ENCODE data around the gene AMN1.
"Not testable (repeated sequence)": the region's sequence is repeated elsewhere in the genome, so short reads cannot be mapped to it uniquely, and the experiment has no call there.

AMN1 gene

DNA sequence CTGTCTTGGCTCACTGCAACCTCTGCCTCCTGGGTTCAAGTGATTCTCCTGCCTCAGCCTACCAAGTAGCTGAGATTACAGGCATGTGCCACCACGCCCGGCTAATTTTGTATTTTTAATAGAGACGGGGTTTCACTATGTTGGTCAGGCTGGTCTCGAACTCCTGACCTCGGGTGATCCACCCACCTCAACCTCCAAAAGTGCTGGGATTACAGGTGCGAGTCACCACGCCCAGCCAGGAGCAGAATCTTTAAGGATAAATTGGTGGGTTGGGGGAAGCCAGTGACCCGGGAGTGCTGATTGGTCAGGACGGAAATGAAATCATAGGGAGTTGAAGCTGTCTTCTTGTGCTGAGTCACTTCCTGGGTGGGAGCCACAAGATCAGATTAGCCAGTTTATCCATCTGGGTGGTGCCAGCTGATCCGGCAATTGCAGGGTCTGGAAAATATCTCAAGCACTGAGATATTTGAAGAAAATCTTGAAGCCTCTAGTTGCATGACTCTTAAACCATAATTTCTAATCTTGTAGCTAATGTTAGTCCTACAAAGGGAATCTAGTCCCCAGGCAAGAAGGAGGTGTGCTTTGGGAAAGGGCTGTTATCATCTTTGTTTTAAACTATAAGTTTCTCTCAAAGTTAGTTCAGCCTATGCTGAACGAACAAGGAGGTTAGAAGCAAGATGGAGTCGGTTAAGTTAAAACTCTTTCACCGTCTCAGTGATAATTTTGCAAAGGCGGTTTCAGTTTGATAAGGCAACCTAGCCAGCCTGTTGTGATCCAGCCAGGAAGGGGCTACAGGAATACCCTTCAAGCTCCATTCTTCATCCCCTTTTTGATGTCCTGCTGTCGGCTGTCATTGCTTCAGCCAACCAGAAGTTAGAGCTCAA is 5.0 kb upstream of the AMN1 start:
- peak; percentile 37 for FAIRE-seq

DNA sequence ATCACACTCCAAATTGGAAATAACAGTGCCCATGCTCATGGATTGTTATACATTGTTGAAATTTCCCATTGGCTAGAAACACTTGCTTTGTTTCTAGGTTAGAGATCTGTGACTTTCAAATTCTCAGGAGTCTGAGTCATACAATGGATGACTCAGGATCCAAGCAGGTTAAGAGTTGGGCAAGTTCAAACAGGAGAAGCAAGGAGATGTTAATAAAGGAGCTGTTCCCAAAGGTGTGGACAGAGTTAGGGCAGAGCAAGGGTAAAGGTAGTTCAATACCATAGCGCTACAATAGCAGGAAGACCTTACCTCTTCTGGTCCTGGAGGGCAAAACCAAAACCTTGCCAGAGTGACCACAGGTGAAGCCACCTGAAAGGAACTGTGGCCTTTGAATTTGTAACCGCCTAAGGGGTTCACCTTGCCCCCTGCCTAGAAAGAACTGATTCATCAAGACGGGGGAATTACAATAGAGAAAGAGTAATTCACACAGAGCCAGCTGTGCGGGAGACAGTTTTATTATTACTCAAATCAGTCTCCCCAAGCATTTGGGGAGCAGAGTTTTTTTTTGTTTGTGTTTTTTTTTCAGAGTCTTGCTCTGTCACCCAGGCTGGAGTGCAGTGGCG is 4.2 kb upstream of the AMN1 start:
- DNase-seq (ENCODE audit: low spot score) (peak; percentile 67), FAIRE-seq (peak; percentile 37)

More for the DNA sequence above, 5.0 kb upstream of the AMN1 start:
- peak; percentile 25 for DNase-seq (ENCODE audit: low spot score)

DNA sequence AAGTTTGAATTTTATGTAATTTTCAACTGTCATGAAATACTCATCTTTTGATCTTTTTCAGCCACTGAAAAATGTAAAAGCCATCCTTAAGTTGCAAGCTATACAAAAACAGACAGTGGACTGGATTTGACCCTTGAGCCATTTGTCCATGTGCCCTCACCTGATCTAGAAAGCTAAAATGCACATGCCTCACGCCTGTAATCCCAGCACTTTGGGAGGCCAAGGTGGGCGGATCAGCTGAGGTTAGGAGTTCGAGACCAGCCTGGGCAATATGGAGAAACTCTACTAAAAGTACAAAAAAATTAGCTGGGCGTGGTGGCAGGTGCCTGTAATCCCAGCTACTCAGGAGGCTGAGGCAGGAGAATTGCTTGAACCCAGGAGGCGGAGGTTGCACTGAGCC is 2.4 kb upstream of the AMN1 start:
- FAIRE-seq: not testable (repeated sequence)

DNA sequence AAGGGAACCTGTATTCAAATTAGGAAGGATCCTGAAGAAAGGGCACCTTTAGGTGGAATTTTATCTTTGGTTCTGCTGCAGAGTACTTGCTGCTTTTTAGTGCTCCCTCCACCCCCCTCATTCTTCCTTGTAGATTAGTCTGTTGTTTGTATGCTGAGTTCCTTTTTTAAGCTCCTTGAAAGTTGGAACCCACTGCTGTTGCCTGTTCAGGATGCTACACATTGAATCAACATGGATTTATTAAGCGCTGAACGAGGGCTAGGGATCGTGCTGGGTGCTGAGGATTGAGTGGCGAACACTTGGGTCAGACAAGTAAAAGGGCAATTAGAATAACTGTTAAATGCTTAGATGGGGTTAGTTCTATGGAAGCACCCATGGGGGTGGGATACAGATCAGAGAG is 884 bp upstream of the AMN1 start:
- FAIRE-seq (no peak), DNase-seq (ENCODE audit: low spot score) (no peak)

More for the DNA sequence above, 2.4 kb upstream of the AMN1 start:
- not testable (repeated sequence) for DNase-seq (ENCODE audit: low spot score)

DNA sequence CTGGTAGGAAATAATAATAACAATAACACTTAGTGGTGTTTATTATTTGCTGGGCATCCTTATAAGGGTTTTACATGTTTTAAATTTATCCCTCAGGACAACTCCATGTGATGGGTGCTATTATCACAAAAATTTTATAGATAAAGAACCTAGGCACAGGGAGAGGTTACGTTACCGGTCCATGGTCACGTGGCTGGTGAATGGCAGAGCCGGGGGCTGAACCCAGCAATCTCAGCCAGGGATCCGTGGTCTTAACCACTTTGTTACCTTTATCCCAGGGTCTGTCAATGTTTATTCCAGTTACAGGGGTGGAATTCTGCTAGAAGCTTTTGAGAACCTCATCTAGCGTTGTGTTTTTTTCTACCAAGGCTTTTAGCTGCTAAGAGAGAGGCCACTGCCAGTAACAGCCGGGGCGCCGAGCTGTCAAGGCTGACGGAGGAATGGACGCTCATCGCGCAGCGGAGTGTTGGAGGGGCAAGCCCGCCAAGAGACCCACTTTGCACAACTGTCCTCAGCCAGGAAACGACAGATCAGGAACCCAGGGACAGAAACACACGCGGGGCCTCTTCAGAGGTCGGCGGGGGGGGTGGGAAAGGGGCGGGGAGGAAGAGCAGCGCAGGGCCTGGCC is 418 bp downstream of the AMN1 start:
- peak; percentile 56 for DNase-seq (ENCODE audit: low spot score)
- FAIRE-seq: no peak

DNA sequence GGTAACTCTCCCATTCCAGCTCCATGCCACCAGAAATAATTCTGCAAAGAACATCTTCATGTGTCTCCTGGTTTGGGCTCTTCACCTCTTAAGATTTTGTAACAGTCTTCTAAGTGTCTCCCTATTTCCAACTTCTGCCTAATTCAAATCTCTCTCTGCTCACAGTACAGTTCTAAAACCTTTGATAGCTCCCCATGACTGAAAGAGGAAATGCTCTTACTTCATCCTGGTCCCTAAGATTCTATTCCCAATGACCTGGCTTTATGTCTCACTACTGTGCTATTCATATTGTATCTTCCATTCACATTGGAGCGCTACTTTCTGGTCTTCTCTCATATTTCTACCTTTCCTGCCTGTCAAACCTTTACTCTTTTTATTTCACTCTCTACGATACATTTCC is 1.6 kb downstream of the AMN1 start:
- FAIRE-seq (no peak), DNase-seq (ENCODE audit: low spot score) (no peak)

DNA sequence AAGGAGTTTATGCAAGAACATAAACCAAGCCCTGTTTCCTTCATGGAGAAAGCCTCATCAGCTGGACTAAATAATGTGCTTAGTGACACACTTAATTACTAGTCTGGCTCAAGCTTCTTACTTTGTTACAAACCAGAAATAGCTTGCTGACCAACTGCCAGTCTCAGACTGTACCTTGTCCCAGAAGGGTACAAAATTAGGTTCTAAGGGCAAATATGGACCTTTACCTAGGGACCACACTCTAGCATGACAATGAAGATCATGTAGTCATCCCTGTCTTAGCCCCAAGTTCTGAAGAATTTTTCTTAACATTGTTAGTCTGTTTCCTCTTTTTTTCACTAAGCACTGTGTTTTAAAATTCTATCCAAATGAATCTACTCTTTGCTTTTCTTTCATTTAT is 2.2 kb downstream of the AMN1 start:
- FAIRE-seq (no peak), DNase-seq (ENCODE audit: low spot score) (no peak)

DNA sequence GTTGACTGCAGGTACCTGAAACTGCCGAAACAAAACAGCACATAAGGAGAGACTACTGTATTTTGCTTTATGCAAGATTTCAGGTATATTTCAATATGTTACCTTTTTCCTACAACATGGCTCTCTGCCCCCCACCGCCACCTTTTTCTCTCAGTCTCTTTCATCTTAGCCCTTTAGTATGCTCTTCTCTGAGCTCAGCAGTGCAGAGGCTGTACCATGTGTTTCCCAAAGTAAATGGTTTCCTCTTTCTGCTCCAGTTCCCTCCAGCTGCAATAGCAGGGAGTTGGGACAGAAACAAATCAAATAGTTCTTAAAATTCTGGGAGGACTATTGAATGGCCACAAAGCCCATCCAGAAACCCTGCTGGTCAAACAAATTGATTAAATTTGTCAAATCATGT is 4.3 kb downstream of the AMN1 start:
- FAIRE-seq: no peak
- no peak for DNase-seq (ENCODE audit: low spot score)

DNA sequence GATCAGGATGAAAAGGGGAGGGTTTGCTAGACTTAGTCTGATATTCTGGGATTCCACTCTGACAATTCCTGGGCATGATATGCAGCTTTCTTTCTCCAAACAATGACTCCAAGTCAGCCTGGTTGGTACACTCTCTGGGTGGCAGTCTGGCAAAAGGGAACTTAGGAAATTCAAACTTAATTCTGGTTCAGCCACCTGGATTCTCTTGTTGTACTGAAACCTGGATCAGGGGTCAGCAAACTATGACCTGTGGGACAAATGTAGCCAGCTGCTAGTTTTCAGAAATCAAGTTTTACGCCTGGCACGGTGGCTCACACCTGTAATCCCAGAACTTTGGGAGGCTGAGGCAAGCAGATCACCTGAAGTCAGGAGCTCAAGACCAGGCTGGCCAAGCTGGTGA is 6.2 kb downstream of the AMN1 start:
- no peak for FAIRE-seq

DNA sequence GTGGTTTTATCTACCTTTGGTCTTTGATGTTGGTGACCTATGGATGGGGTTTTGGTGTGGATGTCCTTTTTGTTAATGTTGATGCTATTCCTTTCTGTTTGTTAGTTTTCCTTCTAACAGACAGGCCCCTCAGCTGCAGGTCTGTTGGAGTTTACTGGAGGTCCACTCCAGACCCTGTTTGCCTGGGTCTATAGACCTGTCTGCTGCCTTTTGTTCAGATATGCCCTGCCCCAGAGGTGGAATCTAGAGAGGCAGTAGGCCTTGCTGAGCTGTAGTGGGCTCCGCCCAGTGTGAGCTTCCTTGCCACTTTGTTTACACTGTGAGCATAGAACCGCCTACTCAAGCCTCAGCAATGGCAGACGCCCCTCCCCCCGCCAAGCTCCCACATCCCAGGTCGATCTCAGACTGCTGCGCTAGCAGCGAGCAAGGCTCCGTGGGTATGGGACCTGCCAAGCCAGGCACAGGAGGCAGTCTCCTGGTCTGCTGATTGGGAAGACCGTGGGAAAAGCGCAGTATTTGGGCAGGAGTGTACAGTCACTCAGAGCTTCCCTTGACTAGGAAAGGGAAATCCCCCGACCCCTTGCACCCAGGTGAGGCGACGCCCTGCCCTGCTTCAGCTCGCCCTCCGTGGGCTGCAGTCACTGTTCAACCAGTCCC is 10.2 kb downstream of the AMN1 start:
- not testable (repeated sequence) for FAIRE-seq; DNase-seq (ENCODE audit: low spot score)

More for the DNA sequence above, 6.2 kb downstream of the AMN1 start:
- DNase-seq (ENCODE audit: low spot score): no peak

DNA sequence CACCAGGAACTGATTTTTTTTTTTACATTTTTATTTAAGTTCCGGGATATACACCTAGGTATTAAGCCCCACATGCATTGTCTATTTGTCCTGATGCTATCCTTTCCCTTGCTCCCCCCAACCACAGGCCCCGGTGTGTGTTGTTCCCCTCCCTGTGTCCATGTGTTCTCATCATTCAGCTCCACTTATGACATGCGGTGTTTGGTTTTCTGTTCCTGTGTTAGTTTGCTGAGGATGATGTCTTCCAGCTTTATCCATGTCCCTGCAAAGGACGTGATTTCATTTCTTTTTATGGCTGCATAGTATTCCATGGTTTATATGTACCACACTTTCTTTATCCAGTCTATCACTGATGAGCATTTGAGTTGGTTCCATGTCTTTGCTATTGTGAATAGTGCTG is 11.8 kb downstream of the AMN1 start:
- not testable (repeated sequence) for FAIRE-seq

DNA sequence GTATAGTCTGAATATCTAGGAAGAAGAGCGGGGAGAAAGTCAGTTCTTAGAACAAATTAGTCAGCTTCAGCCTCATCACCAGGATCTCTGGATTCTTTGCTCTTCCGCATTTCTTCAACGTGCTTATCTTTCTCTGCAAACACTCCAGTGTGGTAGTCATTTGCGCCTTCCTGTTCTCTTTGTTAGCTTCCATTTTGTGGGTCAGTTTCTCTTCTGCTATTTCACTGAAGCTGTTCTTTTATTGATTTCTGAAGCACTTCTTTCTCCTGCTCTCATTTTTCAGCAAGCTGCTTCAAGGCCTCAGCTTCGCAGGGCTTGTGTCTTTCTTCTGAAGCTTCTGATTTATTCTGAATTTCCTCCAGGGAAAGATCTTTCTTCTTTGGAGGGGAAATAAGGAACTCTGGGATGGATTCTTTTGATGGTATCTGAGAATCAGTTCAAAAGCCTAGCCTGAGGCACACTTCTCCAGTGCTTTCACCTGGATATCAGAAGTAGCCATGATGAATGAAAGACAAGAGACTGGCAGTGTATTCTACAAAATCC is 13.5 kb downstream of the AMN1 start:
- DNase-seq (ENCODE audit: low spot score) (no peak), FAIRE-seq (no peak)

More for the DNA sequence above, 11.8 kb downstream of the AMN1 start:
- not testable (repeated sequence) for DNase-seq (ENCODE audit: low spot score)

DNA sequence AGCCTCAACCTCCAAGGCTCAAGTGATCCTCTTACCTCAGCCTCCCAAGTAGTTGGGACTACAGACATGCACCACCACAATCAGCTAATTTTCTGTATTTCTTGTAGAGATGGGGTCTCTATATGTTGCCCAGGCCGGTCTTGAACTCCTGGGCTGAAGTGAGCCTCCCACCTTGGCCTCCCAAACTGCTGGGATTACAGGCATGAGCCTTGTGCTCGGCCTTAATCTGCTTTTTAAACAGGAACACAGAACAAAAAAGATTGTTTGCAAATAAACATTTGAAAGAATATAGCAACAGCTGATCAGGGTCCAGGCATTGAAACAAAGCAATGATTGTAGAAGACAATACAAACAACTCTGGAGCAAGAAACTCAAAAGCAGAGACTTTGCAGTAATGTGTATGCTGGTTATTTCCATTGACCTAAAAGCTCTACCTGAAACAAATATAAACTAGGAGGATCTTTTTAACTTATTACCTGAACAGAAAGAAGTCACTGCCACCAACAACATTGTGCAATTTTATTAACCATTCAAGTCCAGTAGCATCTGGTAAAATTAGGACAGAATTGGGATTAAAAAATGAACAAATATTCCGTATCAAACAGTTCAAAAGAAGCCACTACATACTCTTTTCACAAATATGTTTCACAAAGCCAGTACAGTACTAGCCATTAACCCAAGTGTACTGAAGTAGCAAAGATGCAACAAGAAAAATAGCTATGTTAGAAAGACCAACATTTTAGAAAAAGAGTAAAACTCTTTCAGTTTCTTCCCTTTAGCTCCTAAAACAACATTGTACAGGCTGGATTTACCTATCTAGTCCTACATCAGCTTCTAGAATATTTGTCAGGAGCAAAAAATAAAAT is 14.2 kb downstream of the AMN1 start:
- FAIRE-seq: no peak
- no peak for DNase-seq (ENCODE audit: low spot score)

DNA sequence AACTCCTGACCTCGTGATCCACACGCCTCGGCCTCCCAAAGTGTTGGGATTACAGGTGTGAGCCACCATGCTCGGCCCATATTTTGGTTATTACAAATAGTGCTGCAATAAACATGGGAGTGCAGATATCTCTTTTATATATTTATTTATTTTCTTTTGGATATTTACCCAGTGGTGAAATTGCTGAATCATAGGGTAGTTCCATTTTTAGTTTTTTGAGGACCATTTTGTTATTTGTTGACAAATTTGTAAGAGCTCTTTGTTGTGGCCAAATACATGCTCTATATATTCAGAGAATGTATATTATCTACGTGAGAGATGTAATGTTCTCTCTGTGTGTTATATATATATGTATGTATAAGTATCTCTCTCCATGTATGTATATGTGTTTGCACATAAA is 15.9 kb downstream of the AMN1 start:
- FAIRE-seq: no peak
- no peak for DNase-seq (ENCODE audit: low spot score)

DNA sequence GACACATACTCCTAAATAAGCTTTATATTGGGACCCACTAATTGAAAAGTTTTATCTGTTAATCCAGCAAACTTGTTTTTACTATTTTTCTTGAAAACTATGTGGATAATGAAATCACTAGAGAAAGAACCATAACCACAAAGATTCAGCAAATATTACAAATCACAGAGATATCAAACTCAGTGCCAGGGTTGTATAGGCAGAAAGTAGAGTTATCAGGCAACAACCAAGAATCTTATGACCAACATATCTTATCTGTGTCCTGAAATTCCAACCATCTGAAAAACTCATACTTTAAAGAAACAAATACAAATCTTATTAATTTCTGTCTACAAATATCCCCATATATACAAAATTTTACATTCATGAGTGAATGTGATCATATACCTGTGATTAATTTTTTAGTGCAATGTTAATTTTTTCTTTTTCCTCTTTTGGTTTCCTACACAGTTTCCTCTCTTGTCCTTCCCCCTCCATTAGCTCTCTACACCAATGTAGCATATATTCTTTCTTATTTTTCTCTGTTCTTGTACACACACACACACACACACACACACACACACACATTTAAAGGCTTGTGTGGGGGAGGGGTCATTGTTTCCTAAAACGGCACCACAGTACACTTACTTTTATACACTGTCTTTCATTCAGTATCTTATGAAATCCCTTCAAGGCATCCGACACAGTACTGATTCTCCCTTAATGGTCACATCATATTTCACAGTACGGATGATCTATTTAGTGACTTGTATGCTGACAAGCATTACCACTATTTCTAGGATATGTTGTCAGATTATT is 18.6 kb downstream of the AMN1 start:
- no peak for FAIRE-seq
- no peak for DNase-seq (ENCODE audit: low spot score)

DNA sequence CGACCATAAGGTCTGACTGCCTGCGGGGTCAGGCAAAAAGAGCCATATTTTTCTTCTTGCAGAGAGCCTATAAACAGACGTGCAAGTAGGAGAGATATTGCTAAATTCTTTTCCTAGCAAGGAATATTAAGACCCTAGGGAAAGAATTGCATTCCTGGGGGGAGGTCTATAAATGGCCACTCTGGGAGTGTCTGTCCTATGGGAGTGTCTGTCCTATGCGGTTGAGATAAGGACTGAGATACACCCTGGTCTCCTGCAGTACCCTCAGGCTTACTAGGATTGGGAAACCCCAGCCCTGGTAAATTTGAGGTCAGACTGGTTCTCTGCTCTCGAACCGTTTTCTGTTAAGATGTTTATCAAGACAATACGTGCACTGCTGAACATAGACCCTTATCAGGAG is 20.7 kb downstream of the AMN1 start:
- DNase-seq (ENCODE audit: low spot score); FAIRE-seq: not testable (repeated sequence)

DNA sequence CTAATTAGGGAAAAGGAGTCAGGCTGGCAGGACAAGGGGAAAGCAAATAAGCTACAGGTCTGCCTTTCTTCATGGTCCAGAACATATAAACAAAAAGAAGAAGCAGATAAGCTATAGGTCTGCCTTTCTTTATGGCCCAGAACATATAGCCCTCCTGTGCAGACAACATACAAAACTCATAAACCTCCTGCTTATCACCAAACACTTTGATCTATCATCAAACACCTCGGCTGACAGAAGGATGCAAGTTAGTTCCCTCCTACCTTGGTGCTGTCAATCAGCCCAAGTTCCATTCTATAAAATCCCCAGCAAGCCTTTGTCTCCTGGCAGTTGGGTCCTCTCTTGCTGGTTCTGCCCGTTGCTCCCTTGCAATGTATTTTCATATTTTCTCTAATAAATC is 23.2 kb downstream of the AMN1 start:
- FAIRE-seq: no peak
- DNase-seq (ENCODE audit: low spot score): no peak

DNA sequence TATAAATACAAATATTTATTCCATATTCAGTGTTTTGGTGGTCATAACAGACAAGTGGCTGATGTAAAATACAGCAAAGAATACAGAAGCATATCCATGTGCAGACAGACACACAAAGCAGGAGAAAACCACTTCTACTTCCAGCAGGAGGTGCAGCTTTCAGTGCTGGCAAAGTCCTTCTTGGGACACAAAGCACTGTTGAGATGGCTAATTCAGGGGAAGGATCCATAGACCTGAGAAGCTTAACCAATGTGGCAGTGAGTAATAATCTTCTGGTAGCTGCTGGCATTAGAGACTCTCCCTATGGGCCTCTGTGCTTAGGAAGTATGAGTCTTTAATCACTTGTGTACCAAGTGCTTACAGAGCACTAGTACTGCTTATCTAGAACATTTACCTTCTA is 26.8 kb downstream of the AMN1 start:
- FAIRE-seq: no peak
- DNase-seq (ENCODE audit: low spot score): no peak

DNA sequence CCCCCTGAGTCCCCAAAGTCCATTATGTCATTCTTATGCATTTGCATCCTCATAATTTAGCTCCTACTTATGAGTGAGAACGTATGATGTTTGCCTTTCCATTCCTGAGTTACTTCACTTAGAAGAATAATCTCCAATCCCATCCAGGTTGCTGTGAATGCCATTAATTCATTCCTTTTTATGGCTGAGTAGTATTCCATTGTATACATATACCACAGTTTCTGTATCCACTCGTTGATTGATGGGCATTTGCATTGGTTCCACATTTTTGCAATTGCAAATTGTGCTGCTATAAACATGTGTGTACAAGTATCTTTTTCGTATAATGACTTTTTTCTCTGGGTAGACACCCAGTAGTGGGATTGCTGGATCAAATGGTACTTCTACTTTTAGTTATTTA is 38.9 kb downstream of the AMN1 start:
- DNase-seq (ENCODE audit: low spot score); FAIRE-seq: not testable (repeated sequence)

DNA sequence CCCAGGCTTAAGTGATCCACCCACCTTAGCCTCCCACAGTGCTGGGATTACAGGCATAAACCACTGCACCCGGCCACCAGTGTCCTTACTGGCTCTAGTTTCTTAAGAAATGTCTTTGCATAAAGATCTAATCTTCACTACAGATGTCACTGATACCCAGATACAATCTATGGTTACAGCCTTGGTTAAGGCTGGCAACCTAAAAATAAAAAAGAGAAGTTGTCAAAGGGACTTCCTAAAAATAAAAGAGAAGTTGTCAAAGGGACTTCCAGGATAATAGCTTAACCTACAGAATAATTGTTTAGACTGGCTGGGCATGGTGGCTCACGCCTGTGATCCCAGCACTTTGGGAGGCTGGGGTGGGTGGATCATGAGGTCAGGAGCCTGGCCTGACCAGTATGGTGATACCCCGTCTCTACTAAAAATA is 41.7 kb downstream of the AMN1 start:
- DNase-seq (ENCODE audit: low spot score): no peak
- no peak for FAIRE-seq

Measured in urothelium cell line (cell line).